OCI-LY3 (cell line): ENCODE data around the gene EFCAB10.

Source experiments
- H2AFZ ChIP-seq: fragments of 200-600, 300-600 bp; shearing (Covaris generic); 2 replicates; pipeline ENCODE4 v1.6.0; 2014; ENCODE audit warnings: antibody characterized with exemption, low read depth, low read length
- H3K27ac ChIP-seq: fragments of 200-600, 300-600 bp; sonication (generic); 2 replicates; pipeline ENCODE4 v1.5.1; 2014; ENCODE audit warnings: mild to moderate bottlenecking, low read length, moderate library complexity, mixed read lengths
- H3K27me3 ChIP-seq: fragments of 200-600, 300-600 bp; sonication (generic); 2 replicates; pipeline ENCODE4 v1.6.1; 2014; ENCODE audit warnings: low read depth, low read length, mixed read lengths
- H3K36me3 ChIP-seq: fragments of 200-600, 300-600 bp; sonication (generic); replicated peaks from 2 replicates; pipeline ENCODE3; 2014; ENCODE audit warnings: low read depth, low read length, mixed read lengths
- H3K4me1 ChIP-seq: fragments of 300-600, 200-600 bp; sonication (generic); 2 replicates; pipeline ENCODE4 v1.6.1; 2014; ENCODE audit warnings: low read length, mixed read lengths
- H3K4me2 ChIP-seq: fragments of 200-600, 300-600 bp; sonication (generic); 2 replicates; pipeline ENCODE4 v1.6.1; 2014; ENCODE audit warnings: low read length, mixed read lengths
- H3K4me3 ChIP-seq: fragments of 300-600, 200-600 bp; sonication (generic); 2 replicates; pipeline ENCODE4 v1.5.1; 2014; ENCODE audit warnings: antibody characterized with exemption, mild to moderate bottlenecking, low read length, moderate library complexity
- H3K79me2 ChIP-seq: fragments of 300-600, 200-600 bp; shearing (Covaris generic); 2 replicates; pipeline ENCODE4 v1.6.1; 2014; ENCODE audit warnings: mild to moderate bottlenecking, low read length, mixed read lengths
- H3K9ac ChIP-seq: fragments of 300-600, 200-600 bp; shearing (Covaris generic); 2 replicates; pipeline ENCODE4 v1.6.0; 2014; ENCODE audit warnings: mild to moderate bottlenecking, low read length, moderate library complexity
- H3K9me3 ChIP-seq: fragments of 200-600, 300-600 bp; shearing (Covaris generic); 2 replicates; pipeline ENCODE4 v1.6.1; 2014; ENCODE audit warnings: low read length, mixed read lengths; ENCODE audit not compliant: insufficient read depth
- H4K20me1 ChIP-seq: fragments of 200-600, 300-600 bp; sonication (generic); 2 replicates; pipeline ENCODE4 v1.6.1; 2016; ENCODE audit warnings: low read length, mixed read lengths; ENCODE audit not compliant: insufficient read depth
- EZH2phosphoT487 ChIP-seq: fragments of 200-600 bp; shearing (Covaris generic); IDR thresholded peaks from 2 replicates; pipeline ENCODE4 v1.6.1; 2018; ENCODE audit warnings: antibody characterized with exemption, mixed run types, low read depth
- TF ChIP-seq, protein P1 (sequence below): fragments of 200-600, 300-600 bp; sonication (generic); IDR thresholded peaks from 2 replicates; pipeline ENCODE4 v1.5.1; 2014; ENCODE audit warnings: antibody characterized with exemption, low read length, low read depth

EFCAB10 gene

GRCh38 chr7:105618016-105618296, 36.7 kb upstream of the EFCAB10 start:
- Histone ChIP-seq H3K27me3 (no peaks in the 10 kb centered on the region), H3K79me2 (no peaks in the 10 kb centered on the region), H3K36me3 (no peaks in the 10 kb centered on the region), H3K4me1 (no peaks in the 10 kb centered on the region), H3K9ac (no peak overlapping the region), H3K27ac (no peak overlapping the region), H3K4me3 (no peak overlapping the region), H2AFZ (no peak overlapping the region), H3K9me3 (no peaks in the 10 kb centered on the region), H3K4me2 (no peak overlapping the region), H4K20me1 (no peaks in the 10 kb centered on the region)
- no peak for TF ChIP-seq EZH2phosphoT487
- TF ChIP-seq, protein P1, sequence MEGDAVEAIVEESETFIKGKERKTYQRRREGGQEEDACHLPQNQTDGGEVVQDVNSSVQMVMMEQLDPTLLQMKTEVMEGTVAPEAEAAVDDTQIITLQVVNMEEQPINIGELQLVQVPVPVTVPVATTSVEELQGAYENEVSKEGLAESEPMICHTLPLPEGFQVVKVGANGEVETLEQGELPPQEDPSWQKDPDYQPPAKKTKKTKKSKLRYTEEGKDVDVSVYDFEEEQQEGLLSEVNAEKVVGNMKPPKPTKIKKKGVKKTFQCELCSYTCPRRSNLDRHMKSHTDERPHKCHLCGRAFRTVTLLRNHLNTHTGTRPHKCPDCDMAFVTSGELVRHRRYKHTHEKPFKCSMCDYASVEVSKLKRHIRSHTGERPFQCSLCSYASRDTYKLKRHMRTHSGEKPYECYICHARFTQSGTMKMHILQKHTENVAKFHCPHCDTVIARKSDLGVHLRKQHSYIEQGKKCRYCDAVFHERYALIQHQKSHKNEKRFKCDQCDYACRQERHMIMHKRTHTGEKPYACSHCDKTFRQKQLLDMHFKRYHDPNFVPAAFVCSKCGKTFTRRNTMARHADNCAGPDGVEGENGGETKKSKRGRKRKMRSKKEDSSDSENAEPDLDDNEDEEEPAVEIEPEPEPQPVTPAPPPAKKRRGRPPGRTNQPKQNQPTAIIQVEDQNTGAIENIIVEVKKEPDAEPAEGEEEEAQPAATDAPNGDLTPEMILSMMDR, result no peak

DNA sequence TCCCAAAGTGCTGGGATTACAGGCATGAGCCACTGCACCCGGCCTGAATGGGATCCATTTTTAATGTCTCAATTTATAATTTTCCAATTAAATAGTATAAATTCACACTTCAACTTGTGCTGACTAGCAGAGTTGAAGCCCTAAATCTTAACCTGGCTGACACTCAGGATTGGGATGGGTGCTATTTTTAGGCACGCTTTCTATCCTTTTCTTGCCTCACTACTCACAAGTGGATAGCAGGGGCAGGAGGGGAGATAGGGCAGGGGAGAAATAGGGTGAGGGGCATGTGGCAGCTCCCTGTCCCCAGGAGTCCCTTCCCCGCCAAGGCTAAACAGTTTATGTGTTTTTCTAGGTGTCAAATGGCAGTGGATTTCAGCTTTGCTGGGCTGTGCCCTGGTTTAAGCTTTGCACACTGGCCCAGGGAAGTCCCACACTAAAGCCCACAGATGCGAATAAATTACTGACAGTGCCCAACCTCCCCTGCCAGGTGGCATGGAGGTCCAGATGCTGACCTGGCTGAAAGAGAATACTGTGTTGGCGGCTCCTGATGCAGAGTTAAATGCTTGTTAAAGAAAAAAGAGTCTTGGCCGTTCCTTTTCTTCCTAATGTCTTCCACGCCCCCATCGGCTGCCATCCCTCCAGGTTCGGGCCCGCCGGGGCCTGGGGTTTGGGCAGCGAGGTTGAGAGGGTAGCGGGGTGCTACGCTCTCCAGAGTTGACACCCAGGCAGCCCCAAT, 36.2 kb upstream of the EFCAB10 start:
- no peaks in the 10 kb centered on the region for H3K27me3 ChIP-seq
- no peak overlapping the region for H3K4me2 ChIP-seq
- H3K4me1 ChIP-seq, result no peaks in the 10 kb centered on the region
- H3K4me3 ChIP-seq, result no peak overlapping the region
- H3K36me3 ChIP-seq, result no peaks in the 10 kb centered on the region
- H3K27ac ChIP-seq, result no peak overlapping the region
- TF ChIP-seq EZH2phosphoT487, result no peak
- TF ChIP-seq, protein P1, result no peak
- H3K79me2 ChIP-seq, result no peaks in the 10 kb centered on the region
- no peak overlapping the region for H3K9ac ChIP-seq
- no peak overlapping the region for H2AFZ ChIP-seq
- no peaks in the 10 kb centered on the region for H4K20me1 ChIP-seq
- no peaks in the 10 kb centered on the region for H3K9me3 ChIP-seq

- no peaks in the 10 kb centered on the region for H3K4me1 ChIP-seq
- H3K79me2 ChIP-seq, result no peaks in the 10 kb centered on the region
- no peak overlapping the region for H3K4me2 ChIP-seq
- no peaks in the 10 kb centered on the region for H4K20me1 ChIP-seq
- H3K9me3 ChIP-seq, result no peaks in the 10 kb centered on the region
- H3K36me3 ChIP-seq, result no peaks in the 10 kb centered on the region
- TF ChIP-seq EZH2phosphoT487, result no peak
- TF ChIP-seq, protein P1, result no peak
- no peak overlapping the region for H3K4me3 ChIP-seq
- H2AFZ ChIP-seq, result no peak overlapping the region
- H3K9ac ChIP-seq, result no peak overlapping the region
- no peak overlapping the region for H3K27ac ChIP-seq
- H3K27me3 ChIP-seq, result no peaks in the 10 kb centered on the region
These were observed 33.1 kb upstream of the EFCAB10 start for GRCh38 chr7:105614341-105614840.

DNA sequence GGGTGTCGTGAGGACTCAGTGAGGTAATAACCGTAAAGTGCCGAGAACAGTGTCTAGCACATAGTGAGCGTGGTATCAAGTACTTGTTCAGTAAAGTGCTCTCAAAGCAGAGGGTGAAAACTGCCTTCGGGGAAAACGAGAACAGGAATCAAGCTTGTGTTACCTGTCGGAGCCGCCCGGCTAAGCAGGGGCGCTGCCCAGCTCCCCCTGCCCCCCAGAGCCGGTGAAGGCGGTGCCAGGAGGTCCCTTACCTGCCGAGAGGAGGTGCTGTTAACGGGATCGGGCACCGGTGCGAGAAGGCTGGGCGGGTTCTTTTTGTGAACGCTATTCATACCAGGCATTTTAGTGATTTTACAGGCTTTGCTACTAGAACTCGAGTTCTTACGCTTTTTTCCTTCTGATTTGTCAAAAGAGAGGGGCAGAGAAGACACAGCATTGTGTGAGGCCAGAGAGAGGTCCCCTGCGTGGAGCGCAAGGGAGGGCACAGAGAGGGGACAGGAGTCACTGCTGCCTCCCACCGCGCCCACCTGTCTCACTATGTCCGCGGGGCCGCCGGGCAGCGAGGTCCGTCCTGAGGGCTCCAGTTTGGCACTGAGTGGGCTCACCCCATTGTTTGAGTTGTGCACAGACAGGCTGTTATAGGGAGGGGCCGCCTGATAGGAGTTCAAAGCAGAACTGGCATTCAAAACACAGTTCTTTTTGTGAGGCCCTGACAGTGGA, 32.5 kb upstream of the EFCAB10 start:
- Histone ChIP-seq H3K9me3 (no peaks in the 10 kb centered on the region), H3K9ac (no peak overlapping the region), H3K27me3 (no peaks in the 10 kb centered on the region), H3K27ac (no peak overlapping the region), H3K79me2 (no peaks in the 10 kb centered on the region), H4K20me1 (no peaks in the 10 kb centered on the region), H2AFZ (no peak overlapping the region), H3K4me2 (no peak overlapping the region), H3K4me1 (no peaks in the 10 kb centered on the region), H3K4me3 (no peak overlapping the region), H3K36me3 (no peaks in the 10 kb centered on the region)
- TF ChIP-seq EZH2phosphoT487, result no peak
- TF ChIP-seq, protein P1, result no peak
